Activated T-helper 9 cell treated with anti-CD3 and anti-CD28 coated beads, Interleukin-2, amount 50 U/mL, for 16 hours (primary cell): ENCODE results near the gene CCR9.

ENCODE experiments used
- DNase-seq: peaks from one replicate; pipeline ENCODE4 v3.0.0-alpha.2; 2020; ENCODE audit warnings: low read depth

Gene CCR9

GRCh38 chr3:45873036-45873435, 13.3 kb upstream of the CCR9 start:
- no peak for DNase-seq

GRCh38 chr3:45873638-45874037, 12.7 kb upstream of the CCR9 start:
- no peak for DNase-seq

GRCh38 chr3:45874677-45875346, 11.5 kb upstream of the CCR9 start:
- no peak for DNase-seq

- no peak for DNase-seq
Measured at GRCh38 chr3:45878124-45878523, 8.2 kb upstream of the CCR9 start.

- no peak for DNase-seq
Measured at GRCh38 chr3:45880725-45881077, 5.6 kb upstream of the CCR9 start.

GRCh38 chr3:45881078-45882022, 5.0 kb upstream of the CCR9 start:
- peak; percentile 29 for DNase-seq

- peak; percentile 33 for DNase-seq
Measured at GRCh38 chr3:45884368-45885201, 1.8 kb upstream of the CCR9 start.

GRCh38 chr3:45887285-45887684, 942 bp downstream of the CCR9 start:
- no peak for DNase-seq

GRCh38 chr3:45887759-45888511, 1.6 kb downstream of the CCR9 start:
- no peak for DNase-seq

GRCh38 chr3:45889337-45889736, 3.0 kb downstream of the CCR9 start:
- no peak for DNase-seq

GRCh38 chr3:45890405-45890804, 4.1 kb downstream of the CCR9 start:
- no peak for DNase-seq

- DNase-seq: no peak
Measured at GRCh38 chr3:45892161-45892560, 5.8 kb downstream of the CCR9 start.

- DNase-seq: no peak
Measured at GRCh38 chr3:45894015-45894414, 7.7 kb downstream of the CCR9 start.

- no peak for DNase-seq
Measured at GRCh38 chr3:45895686-45896468, 9.5 kb downstream of the CCR9 start.

GRCh38 chr3:45896956-45897355, 10.6 kb downstream of the CCR9 start:
- DNase-seq: no peak

- no peak for DNase-seq
Measured at GRCh38 chr3:45904931-45905330, 18.6 kb downstream of the CCR9 start.

GRCh38 chr3:45905755-45906154, 19.4 kb downstream of the CCR9 start:
- DNase-seq: no peak

GRCh38 chr3:45906681-45907407, 20.5 kb downstream of the CCR9 start:
- no peak for DNase-seq

- no peak for DNase-seq
Measured at GRCh38 chr3:45907769-45908705, 21.7 kb downstream of the CCR9 start.
